Upper lobe of right lung (tissue), 1 donor: ENCODE measurements around the gene NMUR1. TPM values are rescaled to one million over a fixed set of nuclear protein-coding genes. Genes with fewer than 3 reads are reported as not detected.

ENCODE experiments used
- ATAC-seq: fragments of 200-7000 bp; cut with Tn5 transposase; one replicate; pipeline ENCODE4 v1.9.1; 2020; ENCODE audit warnings: mild to moderate bottlenecking, moderate library complexity
- DNase-seq: peaks from one replicate; pipeline ENCODE4 v3.0.0-alpha.2; 2020
- H3K27ac ChIP-seq: fragments of 200-600 bp; one replicate; pipeline ENCODE4 v1.8.0; 2022
- H3K27me3 ChIP-seq: fragments of 200-600 bp; one replicate; pipeline ENCODE4 v1.8.0; 2022; ENCODE audit warnings: mild to moderate bottlenecking
- H3K36me3 ChIP-seq: fragments of 200-600 bp; one replicate; pipeline ENCODE4 v1.8.0; 2022
- H3K4me1 ChIP-seq: fragments of 200-600 bp; one replicate; pipeline ENCODE4 v1.8.0; 2022
- H3K4me3 ChIP-seq: fragments of 200-600 bp; one replicate; pipeline ENCODE4 v1.8.0; 2022; ENCODE audit warnings: mild to moderate bottlenecking
- H3K9me3 ChIP-seq: fragments of 200-600 bp; one replicate; pipeline ENCODE4 v1.8.0; 2022
- intact Hi-C: fragments of 100-400 bp; cut with DNase I; formaldehyde crosslinking; loops from one replicate; pipeline ENCODE4 v1.11.0; 2022
- total RNA-seq: library from RNA; stranded (reverse); fragmentation: NEBNext Ultra II Directional; extraction: Animal tissue kit (Norgen Biotek cat#: 25700); gene quantifications from one replicate; pipeline ENCODE4 v1.2.1, GENCODE V29; 2021
- TF ChIP-seq, protein P1 (sequence below): fragments of 200-600 bp; IDR thresholded peaks from one replicate; pipeline ENCODE4 v1.8.0; 2022; ENCODE audit warnings: antibody characterized with exemption
- donor health status: DM: no; HTN: yes; CAD: no; lungs with severe emphysema.

NMUR1 gene
- total RNA-seq, 1 donor from 2014 or later = 5.8 TPM

DNA sequence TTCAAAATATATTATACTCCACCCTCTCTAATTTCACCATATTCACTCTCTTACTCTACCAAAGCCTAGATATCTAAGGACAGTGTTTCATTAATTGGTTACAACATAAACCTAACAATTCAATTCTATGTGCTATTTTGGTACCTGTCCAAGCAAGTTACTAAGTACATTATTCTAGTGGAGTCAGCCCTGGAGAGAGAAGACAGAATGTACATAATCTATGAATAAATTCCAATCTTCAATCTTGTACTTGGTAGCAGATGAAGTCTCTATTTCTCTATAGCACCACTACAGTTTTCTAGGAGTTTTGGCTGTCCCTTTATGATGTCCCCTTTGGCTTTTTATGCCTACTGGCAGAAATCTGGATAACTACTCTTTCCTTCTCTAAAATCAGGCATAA, 27.6 kb downstream of the NMUR1 start:
- Histone ChIP-seq H3K4me3 (no peak overlapping the region), H3K27ac (no peak overlapping the region), H3K36me3 (no peaks in the 10 kb centered on the region), H3K27me3 (no peaks in the 10 kb centered on the region), H3K4me1 (no peaks in the 10 kb centered on the region), H3K9me3 (no peaks in the 10 kb centered on the region)
- TF ChIP-seq, protein P1, sequence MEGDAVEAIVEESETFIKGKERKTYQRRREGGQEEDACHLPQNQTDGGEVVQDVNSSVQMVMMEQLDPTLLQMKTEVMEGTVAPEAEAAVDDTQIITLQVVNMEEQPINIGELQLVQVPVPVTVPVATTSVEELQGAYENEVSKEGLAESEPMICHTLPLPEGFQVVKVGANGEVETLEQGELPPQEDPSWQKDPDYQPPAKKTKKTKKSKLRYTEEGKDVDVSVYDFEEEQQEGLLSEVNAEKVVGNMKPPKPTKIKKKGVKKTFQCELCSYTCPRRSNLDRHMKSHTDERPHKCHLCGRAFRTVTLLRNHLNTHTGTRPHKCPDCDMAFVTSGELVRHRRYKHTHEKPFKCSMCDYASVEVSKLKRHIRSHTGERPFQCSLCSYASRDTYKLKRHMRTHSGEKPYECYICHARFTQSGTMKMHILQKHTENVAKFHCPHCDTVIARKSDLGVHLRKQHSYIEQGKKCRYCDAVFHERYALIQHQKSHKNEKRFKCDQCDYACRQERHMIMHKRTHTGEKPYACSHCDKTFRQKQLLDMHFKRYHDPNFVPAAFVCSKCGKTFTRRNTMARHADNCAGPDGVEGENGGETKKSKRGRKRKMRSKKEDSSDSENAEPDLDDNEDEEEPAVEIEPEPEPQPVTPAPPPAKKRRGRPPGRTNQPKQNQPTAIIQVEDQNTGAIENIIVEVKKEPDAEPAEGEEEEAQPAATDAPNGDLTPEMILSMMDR = no peak
- intact Hi-C loops = no loop called here
- no peak for ATAC-seq
- DNase-seq = no peak

DNA sequence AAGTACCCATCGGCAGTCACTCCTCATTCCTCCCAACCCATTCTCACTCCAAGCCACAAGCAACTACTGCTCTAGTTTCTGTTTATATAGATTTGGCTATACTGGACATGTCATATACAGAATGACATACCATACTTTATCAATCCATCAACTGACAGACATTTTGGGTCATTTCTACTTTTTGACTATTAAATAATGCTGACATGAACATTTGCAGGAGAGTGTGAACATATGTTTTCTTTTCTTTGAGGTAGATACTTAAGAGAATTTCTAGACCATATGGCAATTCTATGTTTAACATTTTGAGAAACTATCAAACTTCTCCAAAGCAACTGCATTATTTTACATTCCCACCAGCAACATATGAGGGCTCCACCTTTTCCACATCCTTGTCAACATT, 32.6 kb downstream of the NMUR1 start:
- DNase-seq = no peak
- Histone ChIP-seq H3K4me3 (no peak overlapping the region), H3K4me1 (no peaks in the 10 kb centered on the region), H3K27me3 (no peaks in the 10 kb centered on the region), H3K36me3 (no peaks in the 10 kb centered on the region), H3K27ac (no peak overlapping the region), H3K9me3 (no peaks in the 10 kb centered on the region)
- no peak for ATAC-seq
- intact Hi-C loops = no loop called here
- TF ChIP-seq, protein P1 = no peak

DNA sequence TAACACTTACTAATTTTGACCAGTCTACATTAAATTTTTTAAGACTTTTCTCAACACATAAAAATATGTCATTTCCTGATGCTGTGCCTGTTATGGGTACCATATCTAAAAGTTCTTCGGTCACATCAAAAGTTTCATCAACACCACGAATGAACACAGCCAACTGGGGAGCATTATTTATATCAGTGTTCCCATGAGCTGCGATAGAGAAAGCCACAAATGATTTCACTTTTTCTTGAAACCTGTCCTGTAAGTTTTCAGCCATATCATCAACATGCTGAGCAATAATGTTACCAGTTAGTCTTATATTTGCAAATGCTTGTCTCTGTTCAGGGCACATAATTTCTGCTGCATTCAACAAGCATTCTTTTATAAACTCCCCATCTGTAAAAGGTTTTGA, 35.6 kb downstream of the NMUR1 start:
- Histone ChIP-seq H3K4me1 (no peaks in the 10 kb centered on the region), H3K9me3 (no peaks in the 10 kb centered on the region), H3K27me3 (no peaks in the 10 kb centered on the region), H3K36me3 (no peaks in the 10 kb centered on the region), H3K27ac (no peak overlapping the region), H3K4me3 (no peak overlapping the region)
- TF ChIP-seq, protein P1 = no peak
- intact Hi-C loops = no loop called here
- ATAC-seq = no peak
- DNase-seq = no peak

DNA sequence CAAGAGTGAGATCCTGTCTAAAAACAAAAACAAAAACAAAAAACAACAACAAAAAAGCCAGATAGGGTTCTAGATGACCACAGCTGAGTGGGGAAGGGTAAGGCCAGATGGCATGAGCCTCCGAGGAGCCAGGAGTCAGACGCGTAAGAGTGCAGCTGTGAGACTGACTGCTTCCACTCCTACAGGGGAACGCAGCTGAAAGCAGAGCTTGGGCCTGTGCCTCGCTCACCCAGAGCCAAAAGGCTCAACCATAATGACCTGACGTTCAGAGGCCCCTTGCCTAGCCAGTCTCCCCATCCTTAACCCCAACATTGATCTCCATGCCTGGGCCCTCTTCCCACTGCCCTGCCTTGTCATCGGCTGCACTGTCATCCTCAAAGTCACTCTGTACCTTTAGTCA, 39.4 kb downstream of the NMUR1 start:
- H3K36me3 ChIP-seq = no peaks in the 10 kb centered on the region
- DNase-seq (peak; percentile 37), ATAC-seq (no peak)
- H3K4me1 ChIP-seq = no peaks in the 10 kb centered on the region
- H3K27me3 ChIP-seq = no peaks in the 10 kb centered on the region
- intact Hi-C loops = no loop called here
- TF ChIP-seq, protein P1 = no peak
- no peak overlapping the region for H3K27ac ChIP-seq
- H3K9me3 ChIP-seq = no peaks in the 10 kb centered on the region
- H3K4me3 ChIP-seq = no peak overlapping the region

DNA sequence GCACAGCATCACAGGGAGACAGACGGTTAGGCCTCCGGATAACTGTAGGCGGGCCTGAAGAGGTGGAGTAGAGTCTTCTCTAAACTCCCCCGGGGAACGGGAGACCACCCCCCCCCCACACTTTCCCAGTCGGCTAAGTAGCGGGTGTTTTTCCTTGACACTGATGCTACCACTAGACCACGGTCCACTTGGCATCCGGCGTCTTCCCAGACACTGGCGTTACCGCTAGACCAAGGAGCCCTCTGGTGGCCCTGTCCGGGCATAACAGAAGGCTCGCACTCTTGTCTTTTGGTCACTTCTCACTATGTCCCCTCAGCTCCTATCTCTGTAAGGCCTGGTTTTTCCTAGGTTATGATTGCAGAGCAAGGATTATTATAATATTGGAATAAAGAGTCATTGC, 40.3 kb downstream of the NMUR1 start:
- Histone ChIP-seq H3K27ac (no peak overlapping the region), H3K36me3 (no peaks in the 10 kb centered on the region), H3K9me3 (no peaks in the 10 kb centered on the region), H3K4me3 (no peak overlapping the region), H3K4me1 (no peaks in the 10 kb centered on the region), H3K27me3 (no peaks in the 10 kb centered on the region)
- TF ChIP-seq, protein P1 = peak; percentile 36
- intact Hi-C loops = no loop called here
- DNase-seq = peak; percentile 65
- no peak for ATAC-seq

DNA sequence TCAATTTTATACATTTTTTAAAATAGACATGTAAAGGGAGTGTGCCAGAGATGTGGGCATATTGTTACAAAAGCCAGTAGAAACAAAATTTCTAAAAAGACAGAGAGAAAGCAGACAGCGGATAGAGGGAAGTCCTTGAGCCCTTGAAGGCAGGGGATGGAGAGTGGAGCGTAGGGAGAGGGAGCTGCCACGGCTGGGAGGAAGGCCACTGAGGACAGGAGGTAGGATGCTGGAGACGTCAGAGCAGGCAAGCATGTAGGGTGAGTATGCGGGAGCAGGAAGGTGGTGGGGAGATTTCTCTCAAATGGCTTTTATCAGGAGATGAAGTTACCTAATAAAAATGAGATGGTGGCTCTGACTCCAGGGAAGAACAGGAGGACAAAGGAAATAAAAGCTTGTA, 41.9 kb downstream of the NMUR1 start:
- H3K4me1 ChIP-seq = no peaks in the 10 kb centered on the region
- H3K9me3 ChIP-seq = no peaks in the 10 kb centered on the region
- H3K27ac ChIP-seq = no peak overlapping the region
- ATAC-seq = no peak
- intact Hi-C loops = no loop called here
- peak; percentile 15 for DNase-seq
- TF ChIP-seq, protein P1 = no peak
- H3K27me3 ChIP-seq = no peaks in the 10 kb centered on the region
- H3K36me3 ChIP-seq = no peaks in the 10 kb centered on the region
- no peak overlapping the region for H3K4me3 ChIP-seq
